Bone marrow (tissue), 2 donors: ENCODE data around the gene RBBP7.

ENCODE experiments used
- DNase-seq, 2 donors: peaks; one replicate each; lab custom pipeline; 2025; lab: John Stamatoyannopoulos, UW

The RBBP7 gene

DNA sequence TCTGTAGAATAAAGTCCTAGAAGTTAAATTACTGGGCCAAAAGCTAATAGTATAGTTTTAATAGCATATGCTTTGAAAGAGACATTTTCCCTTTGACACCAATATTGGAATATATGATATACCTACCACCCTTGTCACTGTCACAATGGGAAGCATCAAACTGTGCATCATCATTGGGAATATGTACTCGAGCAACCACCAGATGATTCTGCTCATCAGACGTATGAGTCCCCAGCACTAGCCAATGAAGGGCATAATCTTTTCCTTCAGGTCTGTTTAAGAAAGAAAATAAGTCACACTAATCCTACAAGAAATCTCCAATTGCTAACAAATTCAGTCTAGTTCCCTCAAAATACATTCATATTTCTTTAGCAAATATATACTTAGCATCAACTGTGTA lies 7.3 kb downstream of the RBBP7 start:
- no peak for DNase-seq

DNA sequence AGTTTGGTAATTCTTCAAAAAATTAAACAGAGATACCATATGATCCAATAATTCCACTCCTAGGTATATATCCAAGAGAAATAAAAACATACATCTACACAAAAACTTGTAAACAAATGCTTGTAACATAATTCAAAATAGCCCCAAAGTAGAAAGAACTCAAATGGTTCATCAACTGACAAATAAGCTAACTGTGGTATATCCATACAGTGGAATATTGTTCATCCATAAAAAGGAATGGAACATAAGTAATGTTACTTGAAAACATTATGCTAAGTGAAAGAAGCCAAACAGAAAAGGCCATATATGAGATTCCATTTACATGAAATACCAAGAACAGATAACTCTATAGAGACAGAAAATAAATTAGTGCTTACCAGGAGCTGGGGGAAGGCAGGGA lies 13.4 kb downstream of the RBBP7 start:
- DNase-seq, result no peak

DNA sequence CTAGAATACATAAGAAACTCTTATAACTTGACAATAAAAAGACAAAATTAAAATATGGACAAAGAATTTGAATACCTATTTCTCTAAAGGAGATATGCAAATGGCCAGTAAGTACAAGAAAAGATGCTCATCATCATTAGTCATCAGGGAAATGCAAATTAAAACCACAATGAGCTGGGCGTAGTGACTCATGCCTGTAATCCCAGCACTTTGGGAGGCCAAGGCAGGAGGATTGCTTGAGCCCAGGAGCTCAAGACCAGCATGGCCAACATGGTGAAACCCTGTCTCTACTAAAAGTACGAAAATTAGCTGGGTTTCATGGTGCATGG lies 14.1 kb downstream of the RBBP7 start:
- DNase-seq, result peak in 1 of 2 donors; percentile 10

DNA sequence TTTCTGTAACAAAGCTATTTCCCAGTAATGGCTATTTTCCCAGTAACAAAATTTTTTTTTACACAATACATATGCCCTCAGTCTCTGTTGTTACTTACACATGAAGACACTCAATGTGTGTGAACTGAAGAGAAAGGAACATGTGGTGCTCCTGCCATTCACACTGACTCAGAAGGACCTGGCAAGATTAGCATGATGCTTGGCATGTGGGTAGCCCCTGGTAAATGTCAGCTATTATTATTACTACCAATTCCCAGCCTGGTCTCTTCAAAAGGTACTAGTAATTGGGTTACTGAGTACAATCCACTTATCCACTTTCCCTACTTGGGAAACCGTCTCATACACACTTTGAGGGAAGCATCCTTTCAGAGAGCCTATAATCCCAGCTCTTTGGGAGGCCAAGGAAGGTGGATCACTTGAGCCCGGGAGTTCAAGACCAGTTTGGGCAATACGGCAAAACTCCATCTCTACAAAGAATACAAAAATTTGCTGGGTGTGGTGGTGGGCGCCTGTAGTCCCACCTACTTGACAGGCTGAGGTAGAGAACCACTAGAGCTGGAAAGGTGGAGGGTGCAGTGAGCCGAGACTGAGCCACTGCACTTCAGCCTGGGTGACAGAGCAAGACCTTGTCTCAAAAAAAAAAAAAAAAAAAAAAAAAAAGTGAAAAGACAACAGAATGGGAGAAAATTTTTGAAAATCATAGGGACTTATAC lies 14.6 kb downstream of the RBBP7 start:
- DNase-seq, result no peak

- DNase-seq, result no peak
Measured at GRCh38 chrX:16853537-16853936, 16.6 kb downstream of the RBBP7 start.

DNA sequence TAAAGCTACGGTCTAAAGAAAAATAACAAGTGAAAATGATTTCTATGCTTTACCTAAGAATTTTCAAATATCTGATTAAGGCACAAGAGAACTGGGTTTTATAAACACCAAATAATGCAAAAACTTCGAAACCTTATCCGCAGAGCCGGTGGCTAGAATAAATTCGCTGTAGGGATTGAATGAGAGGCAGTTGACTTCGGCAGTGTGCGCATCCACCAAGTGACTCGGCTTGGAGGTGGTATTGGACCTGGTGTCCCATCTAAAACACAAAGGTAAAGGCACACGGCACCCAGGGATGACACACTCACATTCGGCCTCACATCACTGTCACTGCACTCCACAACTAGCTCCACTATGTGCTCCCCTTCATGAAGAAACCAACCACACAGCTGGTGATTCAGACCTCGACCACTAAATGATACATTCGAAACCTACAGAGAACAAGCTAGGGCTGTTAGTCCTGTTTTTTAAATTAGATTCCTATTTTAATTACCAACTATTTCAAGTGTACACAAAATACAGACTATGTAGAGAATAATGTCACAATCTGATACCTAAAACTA lies 17.5 kb downstream of the RBBP7 start:
- no peak for DNase-seq

DNA sequence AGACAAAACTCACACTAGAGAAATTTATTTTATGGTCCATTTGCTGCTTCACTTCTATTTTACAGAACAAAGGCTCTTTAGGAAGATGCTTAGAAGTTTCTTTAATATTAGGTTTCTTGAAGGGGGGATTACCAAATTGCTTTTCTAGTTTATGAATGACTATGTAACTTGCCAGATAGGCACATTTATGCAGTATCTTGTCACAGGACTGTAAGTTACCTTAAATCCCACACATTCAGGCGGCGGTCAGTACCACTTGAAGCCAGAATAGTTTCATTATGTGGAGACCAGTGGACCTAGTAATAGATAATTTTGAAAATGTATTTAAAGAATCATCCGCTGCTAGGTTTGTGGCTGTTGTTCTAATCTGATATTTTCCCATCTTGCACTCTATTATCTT lies 18.3 kb downstream of the RBBP7 start:
- no peak for DNase-seq

- no peak for DNase-seq
Measured at GRCh38 chrX:16851421-16851820, 18.7 kb downstream of the RBBP7 start.

DNA sequence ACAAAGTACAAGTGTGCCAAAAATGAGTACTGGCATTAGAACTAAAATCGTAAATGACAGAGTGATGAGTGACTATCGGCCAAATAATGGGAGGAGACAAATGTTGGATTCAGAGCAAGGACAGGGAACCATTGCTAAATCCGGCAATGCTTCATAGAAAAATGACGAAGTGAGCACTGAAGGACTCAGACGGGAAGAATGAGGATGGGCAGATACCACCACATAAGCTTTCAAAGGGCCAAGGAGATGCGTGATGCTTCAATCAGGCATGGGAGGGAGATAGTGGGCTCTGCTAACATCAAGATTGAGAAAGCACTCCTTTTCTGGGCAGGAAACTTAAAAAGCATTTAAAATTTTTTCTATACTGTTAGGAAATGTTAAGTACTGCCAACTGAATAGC lies 21.6 kb downstream of the RBBP7 start:
- no peak for DNase-seq

GRCh38 chrX:16845686-16846085 lies 24.5 kb downstream of the RBBP7 start:
- DNase-seq, result no peak

GRCh38 chrX:16843208-16843909 lies 26.8 kb downstream of the RBBP7 start:
- DNase-seq, result no peak

GRCh38 chrX:16842684-16843083 lies 27.5 kb downstream of the RBBP7 start:
- no peak for DNase-seq

- no peak for DNase-seq
Measured at GRCh38 chrX:16839852-16840460, 30.2 kb downstream of the RBBP7 start.

- DNase-seq, result no peak
Measured at GRCh38 chrX:16839219-16839851, 30.8 kb downstream of the RBBP7 start.

GRCh38 chrX:16838202-16839066 lies 31.7 kb downstream of the RBBP7 start:
- DNase-seq, result no peak

DNA sequence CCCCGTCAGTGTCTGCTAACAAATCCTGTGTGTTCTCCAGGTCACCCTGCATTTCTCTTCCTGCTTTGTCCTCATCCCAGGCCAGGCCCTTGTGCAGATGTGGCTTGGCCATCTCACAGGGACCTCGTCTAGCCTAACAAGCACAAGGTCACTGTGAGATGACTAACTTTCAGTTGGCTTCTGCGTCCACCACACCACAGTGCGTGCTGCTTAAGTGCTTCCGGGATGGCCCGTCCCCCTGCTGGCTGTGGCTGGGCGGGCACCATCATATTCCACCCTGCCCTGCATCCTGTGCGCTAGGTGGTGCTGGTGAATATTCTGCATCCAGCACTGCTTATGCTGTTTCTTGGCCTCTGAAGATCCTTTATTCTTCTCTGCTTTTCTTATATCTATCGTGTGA lies 33.8 kb downstream of the RBBP7 start:
- no peak for DNase-seq

- DNase-seq, result no peak
Measured at GRCh38 chrX:16834806-16835205, 35.4 kb downstream of the RBBP7 start.

DNA sequence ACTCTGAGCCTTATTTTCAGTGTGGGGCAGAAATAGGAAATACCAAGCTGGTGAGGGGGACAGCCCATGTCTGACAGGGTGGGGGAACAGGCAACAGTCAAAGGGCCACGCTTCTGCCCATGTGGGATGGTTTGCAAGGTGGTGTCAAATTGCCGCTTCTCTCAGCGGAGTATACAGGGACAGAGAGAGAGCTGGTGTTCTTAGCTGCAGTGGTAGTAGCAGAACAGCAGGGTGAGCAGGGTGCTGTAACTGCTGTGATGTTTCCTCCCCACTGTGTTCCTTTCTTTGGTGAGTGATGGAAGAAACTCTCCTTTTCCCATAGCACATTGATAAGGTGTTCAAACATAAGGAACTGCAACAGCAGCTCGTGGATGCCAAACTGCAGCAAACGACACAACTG lies 37.9 kb downstream of the RBBP7 start:
- no peak for DNase-seq

GRCh38 chrX:16828124-16828908 lies 41.8 kb downstream of the RBBP7 start:
- DNase-seq, result no peak

- DNase-seq, result no peak
Measured at GRCh38 chrX:16827225-16827624, 42.9 kb downstream of the RBBP7 start.

- DNase-seq, result peak in 1 of 2 donors; percentile 22
Measured at GRCh38 chrX:16826207-16826606, 44.0 kb downstream of the RBBP7 start.
